Ishikawa (cell line): Measurements from ENCODE around the gene PAK5.

ENCODE experiments used
- EP300 ChIP-seq: IDR thresholded peaks from 2 replicates; pipeline ENCODE4 v1.6.1; 2012; ENCODE audit warnings: borderline replicate concordance
- FOXM1 ChIP-seq: IDR thresholded peaks from 2 replicates; pipeline ENCODE4 v1.6.1; 2012; ENCODE audit warnings: low read depth, borderline replicate concordance
- TAF1 ChIP-seq: IDR thresholded peaks from 2 replicates; pipeline ENCODE4 v1.6.1; 2012; ENCODE audit warnings: low read depth, mild to moderate bottlenecking
- TF ChIP-seq, protein P1 (sequence below): IDR thresholded peaks from 2 replicates; pipeline ENCODE4 v1.6.1; 2012; ENCODE audit warnings: low read depth, mild to moderate bottlenecking
- TF ChIP-seq, protein P2 (sequence below): IDR thresholded peaks from 2 replicates; pipeline ENCODE4 v1.6.1; 2012

DNA sequence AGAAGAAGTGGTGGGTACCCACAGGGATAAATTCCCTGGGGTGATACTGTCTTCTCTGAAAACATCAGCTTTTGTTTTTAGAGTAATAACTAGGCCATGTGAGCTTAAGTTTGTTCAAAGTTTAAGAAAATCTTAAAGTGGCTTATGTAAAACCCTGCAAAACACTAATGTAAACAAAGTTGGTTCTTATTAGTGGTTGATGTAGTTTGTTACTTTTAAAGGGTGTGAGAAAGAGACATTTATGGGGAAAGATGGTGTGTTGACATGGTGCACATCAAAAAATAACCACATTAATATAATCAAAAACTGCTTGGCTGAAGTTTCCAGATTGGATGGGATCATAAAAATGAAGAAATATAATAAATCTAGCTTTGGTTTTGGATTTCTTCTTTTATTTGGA lies 204.5 kb downstream of the PAK5 start:
- TF ChIP-seq EP300 (no peak), FOXM1 (no peak), TAF1 (no peak)
- TF ChIP-seq, protein P1, sequence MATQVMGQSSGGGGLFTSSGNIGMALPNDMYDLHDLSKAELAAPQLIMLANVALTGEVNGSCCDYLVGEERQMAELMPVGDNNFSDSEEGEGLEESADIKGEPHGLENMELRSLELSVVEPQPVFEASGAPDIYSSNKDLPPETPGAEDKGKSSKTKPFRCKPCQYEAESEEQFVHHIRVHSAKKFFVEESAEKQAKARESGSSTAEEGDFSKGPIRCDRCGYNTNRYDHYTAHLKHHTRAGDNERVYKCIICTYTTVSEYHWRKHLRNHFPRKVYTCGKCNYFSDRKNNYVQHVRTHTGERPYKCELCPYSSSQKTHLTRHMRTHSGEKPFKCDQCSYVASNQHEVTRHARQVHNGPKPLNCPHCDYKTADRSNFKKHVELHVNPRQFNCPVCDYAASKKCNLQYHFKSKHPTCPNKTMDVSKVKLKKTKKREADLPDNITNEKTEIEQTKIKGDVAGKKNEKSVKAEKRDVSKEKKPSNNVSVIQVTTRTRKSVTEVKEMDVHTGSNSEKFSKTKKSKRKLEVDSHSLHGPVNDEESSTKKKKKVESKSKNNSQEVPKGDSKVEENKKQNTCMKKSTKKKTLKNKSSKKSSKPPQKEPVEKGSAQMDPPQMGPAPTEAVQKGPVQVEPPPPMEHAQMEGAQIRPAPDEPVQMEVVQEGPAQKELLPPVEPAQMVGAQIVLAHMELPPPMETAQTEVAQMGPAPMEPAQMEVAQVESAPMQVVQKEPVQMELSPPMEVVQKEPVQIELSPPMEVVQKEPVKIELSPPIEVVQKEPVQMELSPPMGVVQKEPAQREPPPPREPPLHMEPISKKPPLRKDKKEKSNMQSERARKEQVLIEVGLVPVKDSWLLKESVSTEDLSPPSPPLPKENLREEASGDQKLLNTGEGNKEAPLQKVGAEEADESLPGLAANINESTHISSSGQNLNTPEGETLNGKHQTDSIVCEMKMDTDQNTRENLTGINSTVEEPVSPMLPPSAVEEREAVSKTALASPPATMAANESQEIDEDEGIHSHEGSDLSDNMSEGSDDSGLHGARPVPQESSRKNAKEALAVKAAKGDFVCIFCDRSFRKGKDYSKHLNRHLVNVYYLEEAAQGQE = no peak
- TF ChIP-seq, protein P2, sequence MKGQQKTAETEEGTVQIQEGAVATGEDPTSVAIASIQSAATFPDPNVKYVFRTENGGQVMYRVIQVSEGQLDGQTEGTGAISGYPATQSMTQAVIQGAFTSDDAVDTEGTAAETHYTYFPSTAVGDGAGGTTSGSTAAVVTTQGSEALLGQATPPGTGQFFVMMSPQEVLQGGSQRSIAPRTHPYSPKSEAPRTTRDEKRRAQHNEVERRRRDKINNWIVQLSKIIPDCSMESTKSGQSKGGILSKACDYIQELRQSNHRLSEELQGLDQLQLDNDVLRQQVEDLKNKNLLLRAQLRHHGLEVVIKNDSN = no peak
